ENCODE results near the gene TBCEL.
"Not testable (repeated sequence)": the region's sequence is repeated elsewhere in the genome, so short reads cannot be mapped to it uniquely, and the experiment has no call there.

TBCEL gene

GRCh38 chr11:121031167-121031566, 7.3 kb downstream of the TBCEL start:
- DNase-seq (ENCODE audit: low read depth in 1 of 2, low spot score in 1 of 2) = no peak
- H3K27me3 ChIP-seq (ENCODE audit: insufficient read depth, poor library complexity, severe bottlenecking) = no peaks in the 10 kb centered on the region
- no peak overlapping the region for H3K4me3 ChIP-seq (replicated peaks; ENCODE audit: insufficient read depth, low read length)
- H3K27ac ChIP-seq (replicated peaks) = no peak overlapping the region
- TF ChIP-seq GABPA (IDR thresholded peaks at IDR 0.05; ENCODE audit: low read depth) (no peak), SPI1 (IDR thresholded peaks at IDR 0.05; ENCODE audit: borderline replicate concordance, low read depth) (no peak), POLR2AphosphoS5 (IDR thresholded peaks at IDR 0.05; ENCODE audit: low read depth) (no peak), CTCF (IDR thresholded peaks at IDR 0.05; ENCODE audit: insufficient read depth, low read length) (no peak), REST (IDR thresholded peaks at IDR 0.05; ENCODE audit: insufficient replicate concordance, low read depth) (no peak)

GRCh38 chr11:121031648-121032047, 7.7 kb downstream of the TBCEL start:
- H3K27me3 ChIP-seq (ENCODE audit: insufficient read depth, poor library complexity, severe bottlenecking); DNase-seq (ENCODE audit: low read depth in 1 of 2, low spot score in 1 of 2); H3K4me3 ChIP-seq (replicated peaks; ENCODE audit: insufficient read depth, low read length); H3K27ac ChIP-seq (replicated peaks): not testable (repeated sequence)

- no peak for TF ChIP-seq REST (IDR thresholded peaks at IDR 0.05; ENCODE audit: insufficient replicate concordance, low read depth)
- no peak for TF ChIP-seq SPI1 (IDR thresholded peaks at IDR 0.05; ENCODE audit: borderline replicate concordance, low read depth)
- no peak for TF ChIP-seq GABPA (IDR thresholded peaks at IDR 0.05; ENCODE audit: low read depth)
- no peak for TF ChIP-seq POLR2AphosphoS5 (IDR thresholded peaks at IDR 0.05; ENCODE audit: low read depth)
- TF ChIP-seq CTCF (IDR thresholded peaks at IDR 0.05; ENCODE audit: insufficient read depth, low read length) = no peak
Observed at GRCh38 chr11:121032546-121032945, 8.6 kb downstream of the TBCEL start.

GRCh38 chr11:121033635-121034034, 9.7 kb downstream of the TBCEL start:
- no peak for DNase-seq (ENCODE audit: low read depth in 1 of 2, low spot score in 1 of 2)
- no peak for TF ChIP-seq REST (IDR thresholded peaks at IDR 0.05; ENCODE audit: insufficient replicate concordance, low read depth)
- TF ChIP-seq POLR2AphosphoS5 (IDR thresholded peaks at IDR 0.05; ENCODE audit: low read depth) = no peak
- no peak for TF ChIP-seq SPI1 (IDR thresholded peaks at IDR 0.05; ENCODE audit: borderline replicate concordance, low read depth)
- no peak for TF ChIP-seq GABPA (IDR thresholded peaks at IDR 0.05; ENCODE audit: low read depth)
- TF ChIP-seq CTCF (IDR thresholded peaks at IDR 0.05; ENCODE audit: insufficient read depth, low read length) = no peak
- no peak overlapping the region for H3K4me3 ChIP-seq (replicated peaks; ENCODE audit: insufficient read depth, low read length)
- H3K27ac ChIP-seq (replicated peaks) = no peak overlapping the region
- H3K27me3 ChIP-seq (ENCODE audit: insufficient read depth, poor library complexity, severe bottlenecking) = no peaks in the 10 kb centered on the region

More at GRCh38 chr11:121032546-121032945, 8.6 kb downstream of the TBCEL start:
- no peak overlapping the region for H3K27ac ChIP-seq (replicated peaks)
- no peak for DNase-seq (ENCODE audit: low read depth in 1 of 2, low spot score in 1 of 2)
- H3K4me3 ChIP-seq (replicated peaks; ENCODE audit: insufficient read depth, low read length) = no peak overlapping the region
- no peaks in the 10 kb centered on the region for H3K27me3 ChIP-seq (ENCODE audit: insufficient read depth, poor library complexity, severe bottlenecking)
